ENCODE results near the gene CKS2. TPM values are rescaled to one million over a fixed set of nuclear protein-coding genes. Genes with fewer than 3 reads are reported as not detected.
A peak's percentile ranks its signal among the peaks of the same experiment; 100 is the strongest.

CKS2 gene
- total and polyA plus RNA-seq, 2 donors from 2014 or later = 7.0 to 72.8 TPM

DNA sequence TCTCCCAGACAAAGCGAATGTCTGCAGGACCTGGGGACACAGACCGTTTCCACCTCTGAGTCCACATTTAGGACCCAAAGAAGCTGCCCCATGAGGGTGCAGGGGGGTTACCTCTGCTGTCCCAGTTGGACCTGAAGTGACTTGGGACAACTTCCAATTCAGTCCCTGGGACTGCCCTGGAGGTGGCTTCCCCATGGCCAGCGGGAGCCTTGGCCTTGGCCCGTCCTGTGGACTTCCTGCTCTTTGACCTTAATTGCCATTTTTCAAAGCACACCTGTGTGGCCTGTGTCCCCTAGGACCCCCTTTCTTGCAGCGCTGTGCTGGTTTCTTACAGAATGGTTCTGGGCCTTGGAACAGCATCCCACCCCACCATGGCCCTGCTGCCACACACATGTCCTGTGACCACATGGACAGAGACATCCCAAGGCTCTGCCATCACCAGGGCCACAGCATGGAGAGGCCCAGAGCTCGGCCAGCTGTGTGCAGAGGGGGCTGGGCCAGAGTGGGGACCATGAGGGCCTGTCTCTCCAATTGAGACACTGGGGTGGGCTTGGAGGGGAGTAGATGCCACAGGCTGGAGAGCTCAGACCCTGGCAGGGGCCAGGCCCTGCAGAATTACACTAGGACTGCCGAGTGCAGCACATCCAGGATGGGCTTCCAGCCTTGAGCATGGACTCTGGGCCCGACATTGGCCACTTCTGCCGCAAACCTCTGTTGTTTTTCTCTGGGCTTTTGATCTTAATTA lies 53.1 kb downstream of the CKS2 start:
- intact Hi-C loops (cut with DNase I) = no loop called here
- peak in 1 of 5 donors; percentile 58 for DNase-seq

GRCh38 chr9:89364666-89365531 lies 53.9 kb downstream of the CKS2 start:
- DNase-seq = peak in 1 of 5 donors; percentile 80
- H3K36me3 ChIP-seq (ENCODE audit: control insufficient read depth in 2 of 3, insufficient read depth in 3 of 3, low read length in 3 of 3) = peaks cover 0 to 22% (median 17%) of the 10 kb centered on the region in 3 donors

More for the DNA sequence above, 53.1 kb downstream of the CKS2 start:
- Histone ChIP-seq H3K9ac (ENCODE audit: low read length in 3 of 3) (no peak overlapping the region), H3K9me3 (ENCODE audit: control insufficient read depth in 2 of 3, insufficient read depth in 1 of 3, low read length in 3 of 3) (no peaks in the 10 kb centered on the region), H3K4me3 (ENCODE audit: low read length in 3 of 3) (no peak overlapping the region), H3K4me1 (ENCODE audit: control insufficient read depth in 2 of 3, insufficient read depth in 2 of 3, low read depth in 1 of 3, low read length in 3 of 3) (no peaks in the 10 kb centered on the region), H3K27ac (ENCODE audit: low read depth in 2 of 2, low read length in 2 of 2) (no peak overlapping the region), H3K27me3 (ENCODE audit: control insufficient read depth, insufficient read depth, low read length) (no peaks in the 10 kb centered on the region), H3K36me3 (ENCODE audit: control insufficient read depth in 2 of 3, insufficient read depth in 3 of 3, low read length in 3 of 3) (peaks cover 0 to 22% (median 20%) of the 10 kb centered on the region in 3 donors)
- TF ChIP-seq CTCF (IDR thresholded peaks at IDR 0.05; ENCODE audit: borderline replicate concordance, extremely low read depth, insufficient read depth) = no peak
- no peak for FAIRE-seq

GRCh38 chr9:89365532-89365912 lies 54.5 kb downstream of the CKS2 start:
- H3K36me3 ChIP-seq (ENCODE audit: control insufficient read depth in 2 of 3, insufficient read depth in 3 of 3, low read length in 3 of 3) = peaks cover 0 to 21% (median 15%) of the 10 kb centered on the region in 3 donors
- intact Hi-C loops (cut with DNase I) = no loop called here
- H3K27me3 ChIP-seq (ENCODE audit: control insufficient read depth, insufficient read depth, low read length) = no peaks in the 10 kb centered on the region
- no peak for FAIRE-seq
- no peak overlapping the region for H3K4me3 ChIP-seq (ENCODE audit: low read length in 3 of 3)
- DNase-seq = peak in 1 of 5 donors; percentile 18
- TF ChIP-seq CTCF (IDR thresholded peaks at IDR 0.05; ENCODE audit: borderline replicate concordance, extremely low read depth, insufficient read depth) = no peak
- no peaks in the 10 kb centered on the region for H3K4me1 ChIP-seq (ENCODE audit: control insufficient read depth in 2 of 3, insufficient read depth in 2 of 3, low read depth in 1 of 3, low read length in 3 of 3)
- H3K9ac ChIP-seq (ENCODE audit: low read length in 3 of 3) = no peak overlapping the region
- H3K9me3 ChIP-seq (ENCODE audit: control insufficient read depth in 2 of 3, insufficient read depth in 1 of 3, low read length in 3 of 3) = no peaks in the 10 kb centered on the region
- H3K27ac ChIP-seq (ENCODE audit: low read depth in 2 of 2, low read length in 2 of 2) = no peak overlapping the region

More at GRCh38 chr9:89364666-89365531, 53.9 kb downstream of the CKS2 start:
- no peak for TF ChIP-seq CTCF (IDR thresholded peaks at IDR 0.05; ENCODE audit: borderline replicate concordance, extremely low read depth, insufficient read depth)
- H3K9ac ChIP-seq (ENCODE audit: low read length in 3 of 3) = no peak overlapping the region
- H3K4me1 ChIP-seq (ENCODE audit: control insufficient read depth in 2 of 3, insufficient read depth in 2 of 3, low read depth in 1 of 3, low read length in 3 of 3) = no peaks in the 10 kb centered on the region
- H3K4me3 ChIP-seq (ENCODE audit: low read length in 3 of 3) = no peak overlapping the region
- no peak for FAIRE-seq
- H3K27ac ChIP-seq (ENCODE audit: low read depth in 2 of 2, low read length in 2 of 2) = no peak overlapping the region
- H3K9me3 ChIP-seq (ENCODE audit: control insufficient read depth in 2 of 3, insufficient read depth in 1 of 3, low read length in 3 of 3) = no peaks in the 10 kb centered on the region
- no peaks in the 10 kb centered on the region for H3K27me3 ChIP-seq (ENCODE audit: control insufficient read depth, insufficient read depth, low read length)
- intact Hi-C loops (cut with DNase I) = no loop called here

Small RNA genes within 50 kb of the gene (microRNA-seq; reads per million reads assigned to microRNA genes)
- not detected for gene MIR3153

Other genes with a start within 250 kb of the CKS2 start
- gene SHC3, start 132.4 kb upstream of the CKS2 start, total RNA-seq = 1.5 TPM
- gene SHC3, start 132.4 kb upstream of the CKS2 start, polyA plus RNA-seq (ENCODE audit: insufficient read depth, low read depth, low replicate concordance) = 0.95 TPM
- 59.8 TPM for gene SECISBP2, start 7.3 kb downstream of the CKS2 start, total RNA-seq
- 27.0 TPM for gene SECISBP2, start 7.3 kb downstream of the CKS2 start, polyA plus RNA-seq (ENCODE audit: insufficient read depth, low read depth, low replicate concordance)
- 147 TPM for gene SEMA4D, start 186.9 kb downstream of the CKS2 start, total RNA-seq
- 18.9 TPM for gene SEMA4D, start 186.9 kb downstream of the CKS2 start, polyA plus RNA-seq (ENCODE audit: insufficient read depth, low read depth, low replicate concordance)

Data from kidney (tissue), 14 donors.